IPS-18a (cell line): Measurements from ENCODE around the gene SH2D3A.

Experiments used
- H3K27ac ChIP-seq: one replicate; pipeline ENCODE4 v1.5.1; 2013; ENCODE audit warnings: low read length
- H3K27me3 ChIP-seq: one replicate; pipeline ENCODE4 v1.6.1; 2013; ENCODE audit warnings: mild to moderate bottlenecking, low read length; ENCODE audit not compliant: control insufficient read depth, insufficient read depth
- H3K36me3 ChIP-seq: one replicate; pipeline ENCODE4 v1.6.1; 2013; ENCODE audit warnings: low read depth, low read length; ENCODE audit not compliant: control insufficient read depth
- H3K4me1 ChIP-seq: one replicate; pipeline ENCODE4 v1.6.1; 2013; ENCODE audit warnings: low read depth, low read length; ENCODE audit not compliant: control insufficient read depth
- H3K4me3 ChIP-seq: one replicate; pipeline ENCODE4 v1.5.1; 2013; ENCODE audit warnings: low read length
- H3K9ac ChIP-seq: one replicate; pipeline ENCODE4 v1.6.1; 2013; ENCODE audit warnings: mild to moderate bottlenecking, low read length, moderate library complexity
- H3K9me3 ChIP-seq: one replicate; pipeline ENCODE4 v1.6.1; 2013; ENCODE audit warnings: low read depth, low read length; ENCODE audit not compliant: control insufficient read depth

Gene SH2D3A

DNA sequence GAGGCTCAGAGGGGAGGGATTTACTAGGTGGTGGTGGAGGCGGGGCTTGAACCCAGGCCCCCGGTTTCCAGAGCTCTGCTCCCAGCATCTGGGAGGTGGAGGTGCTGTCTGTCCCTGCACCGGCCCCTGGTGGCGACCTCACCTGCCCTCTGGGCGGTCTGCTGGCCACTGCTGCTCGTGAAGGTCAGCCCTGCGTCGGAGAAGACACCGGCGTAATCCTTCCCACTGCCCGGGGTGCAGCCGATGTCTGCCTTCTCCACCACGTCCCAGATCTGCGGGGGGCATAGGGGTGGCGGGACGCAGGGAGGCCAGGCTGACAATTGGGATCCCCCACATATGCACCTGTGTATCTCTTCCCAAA lies 59.6 kb downstream of the SH2D3A start:
- Histone ChIP-seq H3K36me3 (no peaks in the 10 kb centered on the region), H3K4me3 (no peak overlapping the region), H3K9me3 (no peaks in the 10 kb centered on the region), H3K9ac (no peak overlapping the region), H3K27ac (no peak overlapping the region), H3K4me1 (no peaks in the 10 kb centered on the region), H3K27me3 (peaks cover 38% of the 10 kb centered on the region)

DNA sequence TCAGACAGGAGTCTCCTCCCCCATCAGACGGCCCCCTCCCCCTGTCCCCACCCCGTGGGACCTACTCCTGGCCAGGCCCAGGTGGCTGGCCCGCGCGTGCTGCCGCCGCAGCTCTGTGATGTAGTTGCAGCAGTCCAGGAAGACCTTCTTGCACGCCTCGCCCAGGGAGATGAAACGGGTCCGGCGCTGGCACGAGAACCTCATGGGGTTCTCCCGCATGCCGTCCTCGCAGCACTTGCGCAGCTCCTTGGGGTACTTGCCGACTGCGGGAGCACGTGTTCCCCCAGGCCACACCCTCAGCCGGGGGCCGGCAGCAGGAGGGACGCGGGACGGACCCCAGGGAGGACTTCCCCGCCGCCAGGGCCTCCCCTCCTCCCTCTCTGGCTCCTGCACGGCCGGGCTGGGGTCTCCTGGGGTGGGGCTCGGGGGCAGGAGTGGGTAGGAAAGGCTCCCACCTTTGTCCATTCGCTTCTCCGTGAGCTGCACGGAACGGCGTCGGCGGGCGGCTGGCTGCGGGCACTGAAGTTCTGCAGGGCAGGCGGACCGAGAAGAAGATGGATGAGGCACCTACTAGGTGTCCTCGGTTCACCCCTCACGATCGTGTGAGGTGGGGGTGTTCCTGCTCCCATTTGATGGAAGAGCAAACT lies 60.1 kb downstream of the SH2D3A start:
- Histone ChIP-seq H3K36me3 (no peaks in the 10 kb centered on the region), H3K4me1 (no peaks in the 10 kb centered on the region)

DNA sequence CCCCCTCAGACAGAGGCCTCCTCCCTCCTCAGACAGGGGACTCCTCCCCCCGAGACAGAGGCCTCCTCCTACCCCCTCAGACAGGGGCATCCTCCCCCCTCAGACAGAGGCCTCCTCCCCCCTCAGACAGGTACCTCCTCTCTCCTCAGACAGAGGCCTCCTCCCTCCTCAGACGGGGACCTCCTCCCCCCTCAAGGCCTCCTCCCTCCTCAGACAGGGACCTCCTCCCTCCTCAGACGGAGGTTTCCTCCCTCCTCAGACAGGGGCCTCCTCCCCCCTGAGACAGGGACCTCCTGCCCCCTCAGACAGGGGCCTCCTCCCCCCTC lies 60.6 kb downstream of the SH2D3A start:
- Histone ChIP-seq H3K4me3 (no peak overlapping the region), H3K36me3 (no peaks in the 10 kb centered on the region), H3K27me3 (peaks cover 32% of the 10 kb centered on the region), H3K9ac (no peak overlapping the region), H3K9me3 (no peaks in the 10 kb centered on the region), H3K4me1 (no peaks in the 10 kb centered on the region), H3K27ac (no peak overlapping the region)

More for the DNA sequence above, 60.1 kb downstream of the SH2D3A start:
- Histone ChIP-seq H3K9me3 (no peaks in the 10 kb centered on the region), H3K27me3 (peaks cover 37% of the 10 kb centered on the region), H3K9ac (no peak overlapping the region), H3K27ac (no peak overlapping the region), H3K4me3 (no peak overlapping the region)

DNA sequence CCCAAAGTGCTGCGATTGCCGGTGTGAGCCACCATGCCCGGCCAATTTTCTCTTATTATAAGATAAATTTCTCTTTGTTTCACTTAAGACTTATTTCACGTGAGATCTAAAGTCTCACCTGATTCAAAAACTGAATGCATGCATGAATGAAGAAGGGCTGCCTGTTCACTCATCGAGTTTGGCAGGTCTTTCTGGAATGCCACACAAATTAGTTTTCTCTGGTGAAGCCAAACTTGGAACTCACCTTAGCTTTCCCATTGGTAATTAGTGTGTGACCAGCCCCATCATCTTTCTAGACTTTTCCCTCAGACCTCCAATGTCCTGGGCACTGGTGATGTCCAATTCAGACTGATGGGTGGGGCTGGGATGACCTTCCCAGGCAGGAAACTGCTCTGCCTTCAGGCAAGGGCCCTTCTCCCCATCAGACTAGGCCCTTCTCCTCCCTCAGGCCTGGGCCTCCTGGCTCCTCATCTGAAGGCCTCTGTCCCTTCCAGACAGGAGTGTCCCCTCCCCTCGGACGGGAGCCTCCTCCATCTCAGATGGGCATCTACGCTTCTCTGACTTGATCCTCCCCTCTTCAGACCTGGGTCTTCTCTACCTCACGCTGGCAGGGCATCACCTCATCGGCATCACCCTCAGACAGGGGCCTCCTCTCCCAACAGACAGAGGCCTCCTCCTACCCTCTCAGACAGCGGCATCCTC lies 61.2 kb downstream of the SH2D3A start:
- Histone ChIP-seq H3K27ac (no peak overlapping the region), H3K27me3 (peaks cover 27% of the 10 kb centered on the region), H3K9me3 (no peaks in the 10 kb centered on the region), H3K4me1 (no peaks in the 10 kb centered on the region), H3K36me3 (no peaks in the 10 kb centered on the region), H3K9ac (no peak overlapping the region), H3K4me3 (no peak overlapping the region)
